NCI-H524 treated with DMSO at 0.1 percent for 48 hours (cell line): Measurements from ENCODE around the gene PLAGL1.
"Not testable (repeated sequence)": the region's sequence is repeated elsewhere in the genome, so short reads cannot be mapped to it uniquely, and the experiment has no call there.

ENCODE experiments used
- DNase-seq: peaks from one replicate; lab custom pipeline; 2025; lab: John Stamatoyannopoulos, UW

The PLAGL1 gene

GRCh38 chr6:144008120-144008811, at the start of gene PLAGL1:
PLAGL1 (minus strand) TSS chr6:144008259; CDS start chr6:143948136, 60,123 bp downstream.
- no peak for DNase-seq

GRCh38 chr6:144055121-144055931, 47.3 kb upstream of the PLAGL1 start:
- no peak for DNase-seq

- no peak for DNase-seq
Observed at GRCh38 chr6:144053601-144054000, 45.5 kb upstream of the PLAGL1 start.

- DNase-seq: no peak
Observed at GRCh38 chr6:144052488-144052887, 44.4 kb upstream of the PLAGL1 start.

GRCh38 chr6:144049386-144049785, 41.3 kb upstream of the PLAGL1 start:
- no peak for DNase-seq

GRCh38 chr6:144047688-144048087, 39.6 kb upstream of the PLAGL1 start:
- DNase-seq: no peak

GRCh38 chr6:144046672-144047071, 38.6 kb upstream of the PLAGL1 start:
- DNase-seq: not testable (repeated sequence)

- not testable (repeated sequence) for DNase-seq
Observed at GRCh38 chr6:144044989-144045388, 36.9 kb upstream of the PLAGL1 start.

GRCh38 chr6:144036835-144037195, 28.8 kb upstream of the PLAGL1 start:
- DNase-seq: no peak

- DNase-seq: no peak
Observed at GRCh38 chr6:144036064-144036834, 28.2 kb upstream of the PLAGL1 start.

- no peak for DNase-seq
Observed at GRCh38 chr6:144035416-144035815, 27.4 kb upstream of the PLAGL1 start.

- no peak for DNase-seq
Observed at GRCh38 chr6:144033816-144034735, 26.0 kb upstream of the PLAGL1 start.

- DNase-seq: no peak
Observed at GRCh38 chr6:144029452-144029851, 21.4 kb upstream of the PLAGL1 start.

GRCh38 chr6:144027932-144028587, 20.0 kb upstream of the PLAGL1 start:
- no peak for DNase-seq

GRCh38 chr6:144023216-144023615, 15.2 kb upstream of the PLAGL1 start:
- no peak for DNase-seq

GRCh38 chr6:144019929-144020328, 11.9 kb upstream of the PLAGL1 start:
- DNase-seq: no peak

GRCh38 chr6:144017166-144018094, 9.4 kb upstream of the PLAGL1 start:
- no peak for DNase-seq

- no peak for DNase-seq
Observed at GRCh38 chr6:144013486-144013909, 5.4 kb upstream of the PLAGL1 start.

GRCh38 chr6:144012534-144012933, 4.5 kb upstream of the PLAGL1 start:
- no peak for DNase-seq

GRCh38 chr6:144009628-144010027, 1.6 kb upstream of the PLAGL1 start:
- DNase-seq: not testable (repeated sequence)
